Activated CD4-positive, alpha-beta T cell treated with anti-CD3 and anti-CD28 coated beads, Interleukin-2, amount 50 U/mL, for 4 hours (primary cell): ENCODE results near the gene KRT9.
"Not testable (repeated sequence)": the region's sequence is repeated elsewhere in the genome, so short reads cannot be mapped to it uniquely, and the experiment has no call there.

ENCODE experiments used
- DNase-seq, 2 experiments: peaks; one replicate each; pipeline ENCODE4 v3.0.0-alpha.2; 2020

The KRT9 gene

GRCh38 chr17:41576740-41577139 lies 4.9 kb upstream of the KRT9 start:
- DNase-seq = not testable (repeated sequence)

- no peak for DNase-seq
Measured at GRCh38 chr17:41575336-41575735, 3.5 kb upstream of the KRT9 start.

GRCh38 chr17:41567317-41567716 lies 4.5 kb downstream of the KRT9 start:
- no peak for DNase-seq

- no peak for DNase-seq
Measured at GRCh38 chr17:41565338-41565737, 6.5 kb downstream of the KRT9 start.

DNA sequence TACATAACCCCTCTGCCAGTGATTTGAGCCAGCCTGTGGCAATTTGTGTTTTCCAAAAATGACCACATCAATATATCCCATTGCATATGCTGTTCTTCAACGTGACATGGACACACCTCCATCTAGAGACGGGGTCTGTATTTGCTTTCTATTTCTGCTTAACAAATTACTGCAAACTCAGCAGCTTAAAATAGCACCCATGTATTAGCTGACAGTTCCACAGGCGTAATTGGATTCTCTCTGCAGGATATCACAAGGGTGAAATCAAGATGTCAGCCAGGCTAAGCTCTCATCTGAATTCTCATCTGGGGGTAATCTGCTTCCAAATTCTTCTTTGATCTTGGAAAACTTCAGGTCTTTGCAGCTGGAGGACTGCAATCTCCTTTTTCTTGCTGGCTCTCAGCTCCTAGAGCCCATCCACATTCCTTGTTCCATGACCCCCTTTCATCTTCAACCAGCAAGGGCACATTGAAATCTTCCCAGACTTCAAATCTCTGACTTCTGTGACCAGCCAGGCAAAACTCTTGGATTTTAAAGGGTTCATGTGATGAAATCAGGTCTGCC lies 8.2 kb downstream of the KRT9 start:
- DNase-seq = no peak

GRCh38 chr17:41561554-41561953 lies 10.3 kb downstream of the KRT9 start:
- DNase-seq = no peak

DNA sequence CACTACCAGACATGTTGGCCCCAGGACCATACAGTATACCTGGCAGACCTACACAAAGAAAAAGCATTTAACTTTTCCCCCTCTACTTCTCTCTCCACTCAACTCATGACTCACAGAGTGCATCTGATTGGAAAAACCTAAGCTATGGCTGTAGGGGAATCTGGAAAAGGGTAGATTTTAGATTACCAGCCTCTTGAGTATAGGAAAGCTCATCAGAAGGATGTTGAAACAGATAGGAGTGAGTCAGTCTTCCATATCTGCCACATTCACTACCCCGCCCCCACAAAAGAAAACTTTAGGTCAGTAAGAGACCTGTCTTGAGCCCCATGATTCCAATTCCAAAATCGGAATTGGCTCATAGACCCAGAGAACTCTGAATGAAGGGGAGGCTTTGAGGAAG lies 12.3 kb downstream of the KRT9 start:
- no peak for DNase-seq

DNA sequence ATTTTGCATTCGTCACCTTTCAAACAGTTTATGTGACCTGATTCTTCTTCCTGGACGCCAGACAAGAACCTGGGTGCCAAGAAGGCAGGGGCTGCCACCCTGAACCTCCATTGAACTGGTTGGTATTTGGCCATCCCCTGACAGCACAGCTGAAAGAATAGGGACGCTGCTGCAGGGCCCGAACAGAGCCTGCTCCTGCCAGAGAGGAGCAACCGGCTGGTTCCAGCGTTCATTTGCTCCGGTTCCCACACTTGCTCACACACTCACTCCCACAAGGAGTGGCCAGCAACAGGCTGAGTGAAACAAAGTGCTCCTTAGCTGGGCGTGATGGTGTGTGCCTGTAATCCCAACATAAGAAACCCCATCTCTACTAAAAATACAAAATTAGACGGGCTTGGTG lies 14.9 kb downstream of the KRT9 start:
- DNase-seq = no peak

DNA sequence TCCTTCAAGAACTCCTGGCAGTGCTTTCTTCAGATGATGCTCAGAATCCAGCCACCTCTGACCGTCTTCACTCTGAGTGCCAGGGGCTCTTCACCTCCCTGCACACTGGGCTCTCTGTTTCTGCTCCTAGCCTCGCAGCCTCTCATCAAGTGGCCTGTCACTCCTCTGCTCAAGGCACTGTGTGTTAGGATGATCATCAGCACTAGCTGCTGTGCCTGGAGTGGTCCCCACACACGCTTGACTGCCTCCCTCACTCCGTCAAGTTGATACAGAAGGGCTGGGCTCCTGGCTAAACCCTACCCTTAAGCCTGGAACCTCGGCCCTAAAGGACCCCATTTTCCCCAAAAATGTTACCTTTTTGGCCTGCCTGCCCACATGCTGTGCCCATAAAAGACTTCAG lies 15.6 kb downstream of the KRT9 start:
- no peak for DNase-seq

- no peak for DNase-seq
Measured at GRCh38 chr17:41555105-41555887, 16.6 kb downstream of the KRT9 start.

- DNase-seq = no peak
Measured at GRCh38 chr17:41553987-41554680, 17.7 kb downstream of the KRT9 start.

DNA sequence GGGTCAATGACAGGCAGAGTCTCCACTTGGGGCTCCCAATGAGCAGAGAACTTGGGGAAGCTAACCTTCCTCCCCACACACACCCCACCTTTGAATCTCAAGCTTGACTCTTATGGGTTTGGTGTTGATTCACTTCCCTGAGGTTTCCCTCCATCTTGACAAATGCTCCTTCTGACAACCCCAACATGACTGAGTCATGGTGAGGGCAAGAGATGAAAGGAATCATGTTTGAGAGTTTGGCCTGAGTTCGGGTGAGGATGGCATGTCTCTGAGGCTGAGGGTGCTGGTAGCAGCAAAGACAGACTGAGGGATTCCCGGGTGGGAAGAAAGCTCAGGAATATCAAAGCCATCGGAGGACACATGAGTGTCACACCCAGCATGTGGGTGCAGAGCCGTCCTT lies 18.7 kb downstream of the KRT9 start:
- no peak for DNase-seq

DNA sequence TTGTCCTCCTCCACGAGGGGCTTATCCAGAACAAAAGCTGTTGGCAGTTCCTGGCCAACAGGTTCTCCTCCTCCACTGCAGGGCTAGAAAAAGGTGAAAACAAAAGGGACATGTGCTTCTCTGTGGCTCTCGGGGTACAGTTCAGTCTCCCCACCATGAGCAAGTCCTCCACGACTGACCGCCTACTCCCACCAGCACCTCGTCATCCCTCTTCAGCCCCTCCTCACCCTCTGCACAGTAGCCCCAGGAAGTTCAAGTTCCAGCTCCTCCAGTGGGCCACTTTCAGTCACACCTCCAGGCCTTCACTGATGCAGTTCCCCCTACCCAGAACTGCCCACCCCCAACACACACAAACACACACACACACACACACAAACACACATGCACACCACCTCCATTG lies 19.4 kb downstream of the KRT9 start:
- DNase-seq = no peak

GRCh38 chr17:41551365-41551764 lies 20.5 kb downstream of the KRT9 start:
- DNase-seq = no peak

- no peak for DNase-seq
Measured at GRCh38 chr17:41549596-41550039, 22.2 kb downstream of the KRT9 start.

DNA sequence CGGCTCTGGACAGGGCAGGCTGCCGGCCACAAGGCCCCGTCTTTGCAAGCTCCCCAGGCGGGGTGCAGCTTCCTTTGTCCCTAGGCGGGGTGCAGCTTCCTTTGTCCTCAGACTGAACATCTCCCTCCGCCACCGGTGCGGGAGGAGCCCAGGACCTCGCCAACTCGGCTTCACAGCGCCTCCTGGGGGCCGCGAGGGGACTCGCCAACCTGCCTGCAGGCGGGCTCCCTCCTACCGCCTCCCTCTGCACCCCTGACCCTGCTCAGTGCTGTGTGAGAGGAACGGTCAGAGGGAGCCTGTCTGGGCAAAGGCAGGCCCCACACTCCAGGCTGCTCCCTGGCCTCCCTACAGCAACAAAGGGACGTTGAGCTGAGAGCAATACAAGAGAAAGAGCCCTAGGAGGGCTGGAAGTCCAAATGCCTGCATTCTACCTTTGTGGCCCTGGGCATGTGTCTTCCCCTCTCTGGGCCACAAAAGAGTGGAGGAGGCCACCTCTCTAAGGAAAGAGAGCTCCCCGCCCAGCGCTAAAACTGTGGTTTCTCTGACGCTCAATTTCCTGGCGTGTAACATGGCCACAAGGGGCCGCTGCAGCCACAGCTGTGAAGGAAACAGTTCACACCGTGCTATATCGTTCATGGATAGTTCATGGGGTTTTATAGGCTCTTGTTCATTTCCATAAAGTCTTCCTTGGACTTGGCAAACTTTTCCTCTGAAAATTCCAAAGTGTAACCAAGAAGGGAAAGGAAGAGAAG lies 22.8 kb downstream of the KRT9 start:
- peak; percentile 80 to 81 for DNase-seq

- peak; percentile 58 to 66 for DNase-seq
Measured at GRCh38 chr17:41547921-41548843, 23.7 kb downstream of the KRT9 start.

GRCh38 chr17:41547378-41547841 lies 24.4 kb downstream of the KRT9 start:
- no peak for DNase-seq

DNA sequence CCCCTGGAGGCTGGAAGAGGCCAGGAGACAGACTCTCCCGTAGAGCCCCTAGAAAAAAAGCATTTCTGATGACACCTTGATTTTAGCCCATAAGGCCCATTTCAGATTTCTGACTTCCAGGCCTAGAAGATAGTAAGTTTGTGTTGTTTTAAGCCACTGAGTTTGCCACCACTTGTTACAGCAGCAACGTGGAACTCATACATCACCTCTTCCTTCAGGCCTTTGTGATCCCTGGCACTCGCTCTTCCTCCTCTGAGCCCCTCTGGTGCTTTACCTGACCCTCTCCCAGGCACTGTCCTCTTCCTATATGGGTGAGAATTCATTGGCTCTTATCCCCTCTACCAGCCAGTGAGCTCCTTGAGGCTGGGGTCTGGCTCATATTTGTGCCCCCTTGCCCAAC lies 25.0 kb downstream of the KRT9 start:
- DNase-seq = no peak

GRCh38 chr17:41545829-41546410 lies 25.9 kb downstream of the KRT9 start:
- DNase-seq = no peak

DNA sequence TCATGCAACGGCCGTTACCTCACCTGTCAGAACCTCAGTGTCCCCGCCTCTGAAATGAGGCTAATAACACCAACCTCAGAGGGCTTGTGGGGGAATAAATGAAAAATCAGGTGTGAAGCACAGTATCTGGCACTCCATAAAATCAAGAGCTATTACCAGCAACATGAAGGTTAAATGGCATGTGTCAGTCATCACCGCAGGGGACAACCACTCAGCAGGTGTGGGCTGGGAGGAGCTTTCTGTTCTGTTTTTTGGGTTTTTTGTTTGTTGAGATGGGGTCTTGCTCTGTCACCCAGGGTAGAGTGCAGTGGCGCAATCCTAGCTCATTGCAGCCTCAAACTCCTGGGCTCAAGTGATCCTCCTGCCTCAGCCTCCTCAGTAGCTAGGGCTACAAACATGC lies 26.9 kb downstream of the KRT9 start:
- no peak for DNase-seq

- DNase-seq = no peak
Measured at GRCh38 chr17:41544491-41544892, 27.4 kb downstream of the KRT9 start.
